Ishikawa (cell line): ENCODE data around the gene MLC1.

ENCODE experiments used
- CEBPB ChIP-seq: IDR thresholded peaks from 2 replicates; pipeline ENCODE4 v1.6.1; 2012
- MAX ChIP-seq: IDR thresholded peaks from 2 replicates; pipeline ENCODE4 v1.6.1; 2012
- RAD21 ChIP-seq: IDR thresholded peaks from 2 replicates; pipeline ENCODE4 v1.6.1; 2012; ENCODE audit warnings: low read depth
- TEAD4 ChIP-seq: IDR thresholded peaks from 2 replicates; pipeline ENCODE4 v1.6.1; 2012

- no peak for TF ChIP-seq CEBPB
- no peak for TF ChIP-seq RAD21
- TF ChIP-seq MAX: no peak
- TF ChIP-seq TEAD4: no peak
Observed at GRCh38 chr22:50119768-50120251, 34.6 kb upstream of the MLC1 start.
